ENCODE measurements around the gene CELF2. TPM values are rescaled to one million over a fixed set of nuclear protein-coding genes. Genes with fewer than 3 reads are reported as not detected.

The CELF2 gene
- total RNA-seq, 1 donor from 2014 or later = 77.6 TPM

- Mint-ChIP-seq H3K27ac (ENCODE audit: unreplicated experiment) (no peak overlapping the region), H3K4me1 (peaks cover 25% of the 10 kb centered on the region), H3K4me3 (no peak overlapping the region), H3K27me3 (ENCODE audit: low read depth) (no peaks in the 10 kb centered on the region), H3K9me3 (peaks cover 28% of the 10 kb centered on the region), H3K36me3 (ENCODE audit: low read depth) (peaks cover 89% of the 10 kb centered on the region)
- TF ChIP-seq CTCF (conservative IDR thresholded peaks at IDR 0.05) = no peak
- no peak for DNase-seq (ENCODE audit: low read depth, low spot score)
Observed at GRCh38 chr10:11311027-11311426, 293.4 kb downstream of the CELF2 start.

GRCh38 chr10:11313463-11313862 lies 295.8 kb downstream of the CELF2 start:
- TF ChIP-seq CTCF (conservative IDR thresholded peaks at IDR 0.05) = no peak
- H3K9me3 Mint-ChIP-seq = peaks cover 15% of the 10 kb centered on the region
- peaks cover 76% of the 10 kb centered on the region for H3K36me3 Mint-ChIP-seq (ENCODE audit: low read depth)
- no peak for DNase-seq (ENCODE audit: low read depth, low spot score)
- no peaks in the 10 kb centered on the region for H3K27me3 Mint-ChIP-seq (ENCODE audit: low read depth)
- peak overlapping the region; percentile 90 for H3K27ac Mint-ChIP-seq (ENCODE audit: unreplicated experiment)
- H3K4me1 Mint-ChIP-seq = peaks cover 23% of the 10 kb centered on the region
- no peak overlapping the region for H3K4me3 Mint-ChIP-seq

- H3K9me3 Mint-ChIP-seq = no peaks in the 10 kb centered on the region
- DNase-seq (ENCODE audit: low read depth, low spot score) = no peak
- H3K27me3 Mint-ChIP-seq (ENCODE audit: low read depth) = no peaks in the 10 kb centered on the region
- no peak overlapping the region for H3K4me3 Mint-ChIP-seq
- no peak overlapping the region for H3K27ac Mint-ChIP-seq (ENCODE audit: unreplicated experiment)
- H3K36me3 Mint-ChIP-seq (ENCODE audit: low read depth) = peaks cover 62% of the 10 kb centered on the region
- no peak for TF ChIP-seq CTCF (conservative IDR thresholded peaks at IDR 0.05)
- H3K4me1 Mint-ChIP-seq = peaks cover 43% of the 10 kb centered on the region
Observed at GRCh38 chr10:11317936-11318670, 300.4 kb downstream of the CELF2 start.

- H3K4me1 Mint-ChIP-seq = peaks cover 37% of the 10 kb centered on the region
- peak overlapping the region; percentile 81 for H3K27ac Mint-ChIP-seq (ENCODE audit: unreplicated experiment)
- peak; percentile 29 for TF ChIP-seq CTCF (conservative IDR thresholded peaks at IDR 0.05)
- H3K27me3 Mint-ChIP-seq (ENCODE audit: low read depth) = no peaks in the 10 kb centered on the region
- no peak overlapping the region for H3K4me3 Mint-ChIP-seq
- H3K36me3 Mint-ChIP-seq (ENCODE audit: low read depth) = peaks cover 57% of the 10 kb centered on the region
- DNase-seq (ENCODE audit: low read depth, low spot score) = no peak
- H3K9me3 Mint-ChIP-seq = no peaks in the 10 kb centered on the region
Observed at GRCh38 chr10:11318826-11319598, 301.3 kb downstream of the CELF2 start.

- H3K4me1 Mint-ChIP-seq = peaks cover 35% of the 10 kb centered on the region
- peaks cover 52% of the 10 kb centered on the region for H3K36me3 Mint-ChIP-seq (ENCODE audit: low read depth)
- H3K27ac Mint-ChIP-seq (ENCODE audit: unreplicated experiment) = no peak overlapping the region
- no peak for DNase-seq (ENCODE audit: low read depth, low spot score)
- no peak overlapping the region for H3K4me3 Mint-ChIP-seq
- H3K9me3 Mint-ChIP-seq = no peaks in the 10 kb centered on the region
- H3K27me3 Mint-ChIP-seq (ENCODE audit: low read depth) = no peaks in the 10 kb centered on the region
- TF ChIP-seq CTCF (conservative IDR thresholded peaks at IDR 0.05) = no peak
Observed at GRCh38 chr10:11319990-11320602, 302.4 kb downstream of the CELF2 start.
